Measurements from ENCODE around the gene XRCC6.
A peak's percentile ranks its signal among the peaks of the same experiment; 100 is the strongest.

XRCC6 gene

DNA sequence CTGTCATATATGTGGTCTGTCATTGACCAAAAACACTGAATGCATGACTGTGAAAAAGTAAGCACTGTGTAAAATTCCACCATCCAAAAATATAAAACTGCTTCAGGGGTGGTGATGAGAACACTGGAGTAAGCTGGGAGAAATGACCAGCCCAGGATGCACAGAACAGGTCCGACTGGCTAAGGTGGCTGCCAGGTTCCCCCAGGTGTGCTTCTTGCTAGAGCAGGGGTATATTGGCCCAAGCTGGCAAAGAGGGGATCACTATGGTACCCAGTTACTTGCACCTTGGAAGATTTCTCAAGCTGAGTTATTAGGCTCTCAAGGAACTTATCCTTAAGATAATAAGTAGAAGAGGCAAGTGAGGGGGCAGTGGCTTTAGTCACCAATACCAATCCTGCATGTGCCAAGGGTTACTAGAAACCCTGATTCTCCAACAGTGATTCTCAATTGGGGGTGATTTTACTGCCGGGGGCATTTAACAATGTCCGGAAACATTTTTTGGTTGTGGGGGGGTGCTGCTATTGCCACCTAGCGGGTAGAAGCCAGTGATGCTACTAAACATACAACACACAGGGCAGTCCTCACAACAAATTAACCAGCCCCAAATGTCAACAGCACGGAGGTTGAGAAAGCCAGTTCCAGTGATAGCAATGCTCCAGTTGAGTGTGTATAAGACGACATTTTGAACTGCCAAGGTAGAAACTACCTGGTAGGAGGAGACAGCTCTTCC lies 51.9 kb downstream of the XRCC6 start:
- no peak overlapping the region for H3K4me3 ChIP-seq (ENCODE audit: low read depth, low read length)
- DNase-seq (ENCODE audit: low read depth): peak; percentile 59
- TF ChIP-seq, protein P1, sequence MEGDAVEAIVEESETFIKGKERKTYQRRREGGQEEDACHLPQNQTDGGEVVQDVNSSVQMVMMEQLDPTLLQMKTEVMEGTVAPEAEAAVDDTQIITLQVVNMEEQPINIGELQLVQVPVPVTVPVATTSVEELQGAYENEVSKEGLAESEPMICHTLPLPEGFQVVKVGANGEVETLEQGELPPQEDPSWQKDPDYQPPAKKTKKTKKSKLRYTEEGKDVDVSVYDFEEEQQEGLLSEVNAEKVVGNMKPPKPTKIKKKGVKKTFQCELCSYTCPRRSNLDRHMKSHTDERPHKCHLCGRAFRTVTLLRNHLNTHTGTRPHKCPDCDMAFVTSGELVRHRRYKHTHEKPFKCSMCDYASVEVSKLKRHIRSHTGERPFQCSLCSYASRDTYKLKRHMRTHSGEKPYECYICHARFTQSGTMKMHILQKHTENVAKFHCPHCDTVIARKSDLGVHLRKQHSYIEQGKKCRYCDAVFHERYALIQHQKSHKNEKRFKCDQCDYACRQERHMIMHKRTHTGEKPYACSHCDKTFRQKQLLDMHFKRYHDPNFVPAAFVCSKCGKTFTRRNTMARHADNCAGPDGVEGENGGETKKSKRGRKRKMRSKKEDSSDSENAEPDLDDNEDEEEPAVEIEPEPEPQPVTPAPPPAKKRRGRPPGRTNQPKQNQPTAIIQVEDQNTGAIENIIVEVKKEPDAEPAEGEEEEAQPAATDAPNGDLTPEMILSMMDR (IDR thresholded peaks at IDR 0.05; ENCODE audit: insufficient read depth, low read depth, low read length, missing control alignments): peak; percentile 74

DNA sequence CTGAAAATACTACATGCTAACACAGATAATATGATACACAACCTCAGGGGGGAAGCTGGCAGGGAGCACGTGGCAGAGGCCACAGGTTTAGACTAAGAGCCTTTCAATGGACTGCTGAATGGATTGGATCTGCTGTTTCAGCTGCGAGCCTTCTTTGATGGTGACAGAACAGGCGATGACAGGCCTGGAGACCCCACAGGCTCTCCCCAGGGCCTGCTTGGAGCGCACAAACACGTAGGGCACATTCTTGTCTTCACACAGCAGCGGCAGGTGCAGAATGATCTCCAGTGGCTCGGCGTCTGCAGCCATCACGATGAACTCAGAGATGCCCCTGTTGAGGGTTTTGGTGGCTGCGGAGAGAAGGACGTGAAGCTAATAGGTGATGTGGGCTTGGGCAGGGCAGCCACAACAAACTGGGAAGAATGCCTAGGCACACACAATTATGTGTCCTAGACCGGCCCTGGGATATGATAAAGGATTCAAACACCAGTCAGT lies 53.8 kb downstream of the XRCC6 start:
- DNase-seq (ENCODE audit: low read depth): no peak
- H3K4me3 ChIP-seq (ENCODE audit: low read depth, low read length): no peak overlapping the region
- TF ChIP-seq, protein P1 (IDR thresholded peaks at IDR 0.05; ENCODE audit: insufficient read depth, low read depth, low read length, missing control alignments): no peak

DNA sequence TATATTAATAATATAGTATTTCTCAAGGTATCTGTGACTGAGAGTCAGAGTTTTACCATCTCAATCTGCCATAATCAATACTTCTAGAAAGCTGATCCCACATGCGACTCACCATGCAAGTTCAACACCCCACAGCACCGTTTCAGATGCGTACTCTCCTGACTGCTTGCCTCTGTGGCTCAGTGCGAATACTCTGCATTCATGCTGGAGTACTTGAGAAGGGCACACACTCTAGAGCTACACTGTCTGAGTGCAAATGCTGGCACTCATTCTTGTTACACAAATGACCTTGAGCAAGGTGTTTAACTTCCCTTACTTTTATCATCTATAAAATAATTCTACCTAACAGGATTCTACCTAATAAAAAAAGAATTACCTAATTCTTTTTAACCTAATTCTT lies 55.0 kb downstream of the XRCC6 start:
- H3K4me3 ChIP-seq (ENCODE audit: low read depth, low read length): no peak overlapping the region
- no peak for DNase-seq (ENCODE audit: low read depth)
- TF ChIP-seq, protein P1 (IDR thresholded peaks at IDR 0.05; ENCODE audit: insufficient read depth, low read depth, low read length, missing control alignments): no peak

DNA sequence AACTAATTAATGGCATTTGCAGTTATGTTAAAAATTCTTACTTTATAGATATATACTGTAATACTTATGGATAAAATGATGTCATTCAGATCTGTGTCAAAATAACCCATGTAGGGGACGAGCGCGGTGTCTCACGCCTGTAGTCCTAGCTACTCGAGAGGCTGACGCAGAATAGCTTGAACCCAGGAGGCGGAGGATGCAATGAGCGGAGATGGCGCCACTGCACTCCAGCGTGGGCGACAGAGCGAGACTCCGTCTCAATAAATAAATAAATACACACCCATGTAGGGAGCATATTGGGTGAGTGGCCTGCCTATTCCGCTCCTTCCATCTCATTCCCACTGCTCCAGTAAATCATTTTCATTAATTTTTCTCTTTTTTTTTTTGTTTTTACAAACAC lies 60.5 kb downstream of the XRCC6 start:
- TF ChIP-seq, protein P1 (IDR thresholded peaks at IDR 0.05; ENCODE audit: insufficient read depth, low read depth, low read length, missing control alignments): no peak
- H3K4me3 ChIP-seq (ENCODE audit: low read depth, low read length): peak overlapping the region; percentile 68
- no peak for DNase-seq (ENCODE audit: low read depth)

DNA sequence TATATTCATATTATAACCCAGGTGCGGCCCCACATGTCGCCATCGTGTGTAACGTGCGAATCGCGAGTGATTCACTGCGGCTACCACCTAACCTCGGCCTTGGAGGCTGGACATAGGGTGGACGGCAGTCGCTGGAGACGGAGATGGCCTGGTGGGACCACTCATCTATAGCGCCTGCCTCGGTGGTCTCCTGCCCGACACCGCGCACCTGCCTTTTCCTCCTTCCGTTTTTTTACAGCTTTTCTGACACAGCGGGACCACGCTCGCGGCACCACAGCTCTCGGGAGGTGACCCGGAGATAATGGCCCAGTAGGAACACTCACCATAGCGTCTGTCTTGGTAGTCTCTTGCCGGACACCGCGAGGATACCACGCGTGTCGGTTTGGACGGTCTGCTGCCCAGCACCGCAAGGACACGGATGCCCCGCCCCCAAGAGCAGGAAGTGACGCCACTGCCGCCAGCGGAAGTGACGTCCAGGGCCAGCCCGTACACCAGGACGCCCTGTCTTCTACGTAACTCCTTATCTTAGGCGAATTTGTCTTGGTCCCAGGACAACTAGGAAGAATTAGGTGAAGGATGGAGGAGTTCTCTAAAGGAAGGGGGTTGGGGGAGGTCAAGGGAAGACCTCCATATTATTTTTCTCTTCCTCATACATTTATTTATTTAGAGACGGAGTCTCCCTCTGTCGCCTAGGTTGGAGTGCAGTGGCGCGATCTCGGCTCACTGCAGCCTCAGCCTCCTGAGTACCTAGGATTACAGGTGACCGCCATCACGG lies 61.1 kb downstream of the XRCC6 start:
- H3K4me3 ChIP-seq (ENCODE audit: low read depth, low read length): peak overlapping the region; percentile 68
- TF ChIP-seq, protein P1 (IDR thresholded peaks at IDR 0.05; ENCODE audit: insufficient read depth, low read depth, low read length, missing control alignments): no peak

DNA sequence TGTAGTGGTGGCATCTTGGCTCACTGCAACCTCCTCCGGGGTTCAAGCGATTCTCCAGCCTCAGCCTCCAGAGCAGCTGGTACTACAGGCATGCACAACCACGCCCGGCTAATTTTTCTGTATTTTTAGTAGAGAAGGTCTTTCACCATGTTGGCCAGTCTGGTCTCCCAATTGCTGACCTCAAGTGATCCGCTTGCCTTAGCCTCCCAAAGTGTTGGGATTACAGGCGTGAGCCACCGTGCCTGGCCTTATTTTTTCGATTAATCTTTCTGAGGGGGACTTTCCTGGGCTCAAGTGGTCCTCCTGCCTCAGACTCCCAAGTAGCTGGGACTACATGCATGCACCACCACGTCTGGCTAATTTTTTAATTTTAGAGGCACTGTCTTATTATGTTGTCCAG lies 62.0 kb downstream of the XRCC6 start:
- H3K4me3 ChIP-seq (ENCODE audit: low read depth, low read length): peak overlapping the region; percentile 68
- no peak for DNase-seq (ENCODE audit: low read depth)
- TF ChIP-seq, protein P1 (IDR thresholded peaks at IDR 0.05; ENCODE audit: insufficient read depth, low read depth, low read length, missing control alignments): no peak

More for the DNA sequence above, 61.1 kb downstream of the XRCC6 start:
- DNase-seq (ENCODE audit: low read depth): peak; percentile 88

Data from GM12865 (cell line).